Sigmoid colon (tissue), 7 donors: ENCODE results near the gene PAIP2B. TPM values are rescaled to one million over a fixed set of nuclear protein-coding genes. Genes with fewer than 3 reads are reported as not detected.

Experiments used
- DNase-seq: peaks from one replicate; pipeline ENCODE4 v3.0.0-alpha.2; 2019
- H3K27ac ChIP-seq, 4 donors: fragments of 200-600 bp; sonication (generic); one replicate each; pipeline ENCODE4 v1.5.1; 2016 to 2019; ENCODE audit warnings: mild to moderate bottlenecking in 1 of 4
- H3K27me3 ChIP-seq, 3 donors: fragments of 200-600 bp; sonication (generic); one replicate each; pipeline ENCODE4 v1.5.1; 2019; ENCODE audit warnings: mild to moderate bottlenecking in 1 of 3
- H3K36me3 ChIP-seq, 4 donors: fragments of 200-600 bp; sonication (generic); one replicate each; pipeline ENCODE4 v1.5.1; 2016 to 2019
- H3K4me1 ChIP-seq, 4 donors: fragments of 200-600 bp; sonication (generic); one replicate each; pipeline ENCODE4 v1.5.1; 2017 to 2019
- H3K4me3 ChIP-seq, 4 donors: fragments of 200-600 bp; sonication (generic); one replicate each; pipeline ENCODE4 v1.5.1; 2017 to 2019; ENCODE audit warnings: mild to moderate bottlenecking in 2 of 4, moderate library complexity in 1 of 4
- H3K9me3 ChIP-seq, 4 donors: fragments of 200-600 bp in 3 of 4; sonication (generic) in 3 of 4; one replicate each; pipeline versions ENCODE4 v1.5.1 to v1.6.1; 2013 to 2019
- CTCF ChIP-seq, 4 experiments: fragments of 450-650 bp in 3 of 4; fragments of 200-600 bp in 1 of 4; IDR thresholded peaks; one replicate each; pipeline ENCODE4 v1.5.1; 2016 to 2019; ENCODE audit warnings: antibody characterized with exemption in 4 of 4, mild to moderate bottlenecking in 3 of 4, moderate library complexity in 2 of 4
- EP300 ChIP-seq, 4 donors: sonication (generic); formaldehyde crosslinking; IDR thresholded peaks; one replicate each; pipeline ENCODE4 v1.6.1; 2017; ENCODE audit warnings: antibody characterized with exemption in 4 of 4
- POLR2A ChIP-seq, 2 donors: fragments of 450-650 bp; IDR thresholded peaks; one replicate each; pipeline ENCODE4 v1.6.1; 2016; ENCODE audit warnings: antibody characterized with exemption in 2 of 2, mild to moderate bottlenecking in 2 of 2, moderate library complexity in 2 of 2
- POLR2AphosphoS5 ChIP-seq, 4 donors: sonication (generic); formaldehyde crosslinking; IDR thresholded peaks; one replicate each; pipeline ENCODE4 v1.6.1; 2017; ENCODE audit warnings: antibody characterized with exemption in 4 of 4
- WGBS, 2 donors: extraction: QIAGEN DNeasy Blood & Tissue Kit; methylation state at CpG; one replicate each; pipeline ENCODE4 v1.1.7; 2013; 5-methylcytosine and 5-hydroxymethylcytosine counted together
- intact Hi-C: fragments of 100-400 bp; cut with DNase I; formaldehyde crosslinking; loops from one replicate; pipeline ENCODE4 v1.15.1; 2023
- polyA plus RNA-seq, 3 donors: library from polyadenylated mRNA; stranded (reverse); fragments of 200-250 nt; gene quantifications; one replicate each; pipeline ENCODE4 v1.2.3, GENCODE V29; 2013
- small RNA-seq, 3 donors: library from RNA; depleted of rRNA; stranded (forward); fragments of <200 nt; gene quantifications; one replicate each; pipeline ENCODE3, GENCODE V24; 2016
- total RNA-seq, 4 donors: library from RNA; depleted of rRNA; stranded (reverse); fragments of >200 nt; gene quantifications; one replicate each; pipeline ENCODE4 v1.1.0, GENCODE V29; 2016
- donor health status: healthy with polysubstance abuse.
- donor health status: Bipolar disorder and iron deficiency.
- donor health status: healthy.

The PAIP2B gene
- total and polyA plus RNA-seq, 7 donors = 1.2 to 13.2 (median 8.0) TPM

GRCh38 chr2:71143782-71144181, 83.1 kb downstream of the PAIP2B start:
- WGBS, 2 donors = 96 to 97% methylated on average over 3 of the region's 3 CpGs
- H3K27me3 ChIP-seq = no peaks in the 10 kb centered on the region
- TF ChIP-seq POLR2AphosphoS5 (IDR thresholded peaks at IDR 0.05) (no peak), EP300 (IDR thresholded peaks at IDR 0.05) (no peak)
- H3K9me3 ChIP-seq = no peaks in the 10 kb centered on the region
- intact Hi-C loops = no loop called here
- H3K36me3 ChIP-seq = peaks cover 20 to 100% (median 76%) of the 10 kb centered on the region in 4 donors
- no peak overlapping the region for H3K4me3 ChIP-seq
- no peak for DNase-seq
- H3K4me1 ChIP-seq = no peaks in the 10 kb centered on the region
- no peak overlapping the region for H3K27ac ChIP-seq

GRCh38 chr2:71136174-71136573, 90.7 kb downstream of the PAIP2B start:
- 87 to 93% methylated on average over 3 of the region's 3 CpGs for whole genome bisulfite sequencing, 2 donors
- peaks cover 0 to 15% (median 12%) of the 10 kb centered on the region in 4 donors for H3K4me1 ChIP-seq
- no peak for DNase-seq
- H3K27ac ChIP-seq = no peak overlapping the region
- H3K27me3 ChIP-seq = no peaks in the 10 kb centered on the region
- intact Hi-C loops = no loop called here
- H3K9me3 ChIP-seq = no peaks in the 10 kb centered on the region
- H3K36me3 ChIP-seq = peaks cover 22 to 79% (median 46%) of the 10 kb centered on the region in 4 donors
- no peak for TF ChIP-seq POLR2AphosphoS5 (IDR thresholded peaks at IDR 0.05)
- no peak for TF ChIP-seq EP300 (IDR thresholded peaks at IDR 0.05)
- no peak overlapping the region for H3K4me3 ChIP-seq

- intact Hi-C loops = loop anchor here (5.0 kb wide), 3 partner anchors 94 to 199 kb away; partner anchors contain the start of genes ANKRD53, PAIP2B and ZNF638
- no peak overlapping the region for H3K4me3 ChIP-seq
Measured at GRCh38 chr2:71133603-71134002, 93.3 kb downstream of the PAIP2B start.

More at GRCh38 chr2:71133603-71134002, 93.3 kb downstream of the PAIP2B start:
- Histone ChIP-seq H3K27me3 (no peaks in the 10 kb centered on the region), H3K36me3 (peaks cover 17 to 53% (median 30%) of the 10 kb centered on the region in 4 donors), H3K9me3 (no peaks in the 10 kb centered on the region), H3K27ac (no peak overlapping the region), H3K4me1 (peaks cover 0 to 26% (median 23%) of the 10 kb centered on the region in 4 donors)
- no peak for DNase-seq
- TF ChIP-seq POLR2AphosphoS5 (IDR thresholded peaks at IDR 0.05) = no peak
- no peak for TF ChIP-seq EP300 (IDR thresholded peaks at IDR 0.05)
- no peak for TF ChIP-seq CTCF (IDR thresholded peaks at IDR 0.05)
- no peak for TF ChIP-seq POLR2A (IDR thresholded peaks at IDR 0.05)

Small RNAs within 50 kb of the gene (small RNA-seq; reads per million reads assigned to genes)
- 0 reads per million in 3 donors for gene AC007881.1

Other genes with a start within 250 kb of the PAIP2B start
- 1 to 10 TPM in 2 of 4 donors, under 1 TPM in 2; 0.49 to 1.9 (median 0.87) TPM for gene ANKRD53, start 248.5 kb downstream of the PAIP2B start, total RNA-seq
- 1 to 10 TPM in 2 of 3 donors, not detected in 1; 1.0 to 1.2 TPM for gene ANKRD53, start 248.5 kb downstream of the PAIP2B start, polyA plus RNA-seq
- 10 to 100 TPM; 19.5 to 26.5 (median 22.8) TPM for gene TEX261, start 232.2 kb downstream of the PAIP2B start, total RNA-seq
- gene TEX261, start 232.2 kb downstream of the PAIP2B start, polyA plus RNA-seq = 10 to 100 TPM; 12.0 to 47.6 (median 16.8) TPM
- gene NAGK, start 158.5 kb downstream of the PAIP2B start, total RNA-seq = 10 to 100 TPM; 36.3 to 73.2 (median 64.2) TPM
- 10 to 100 TPM; 60.0 to 93.1 (median 86.5) TPM for gene NAGK, start 158.5 kb downstream of the PAIP2B start, polyA plus RNA-seq
- gene MCEE, start 96.9 kb downstream of the PAIP2B start, total RNA-seq = 10 to 100 TPM in 3 of 4 donors, 1 to 10 TPM in 1; 8.1 to 23.5 (median 15.5) TPM
- gene MCEE, start 96.9 kb downstream of the PAIP2B start, polyA plus RNA-seq = 10 to 100 TPM; 14.6 to 46.2 (median 43.2) TPM
- 10 to 100 TPM; 21.0 to 27.1 (median 24.0) TPM for gene MPHOSPH10, start 96.5 kb downstream of the PAIP2B start, total RNA-seq
- 10 to 100 TPM; 11.1 to 19.4 (median 15.0) TPM for gene MPHOSPH10, start 96.5 kb downstream of the PAIP2B start, polyA plus RNA-seq
- gene ZNF638, start 104.7 kb upstream of the PAIP2B start, total RNA-seq = 100 to 1,000 TPM; 161 to 184 (median 176) TPM
- gene ZNF638, start 104.7 kb upstream of the PAIP2B start, polyA plus RNA-seq = 10 to 100 TPM; 28.7 to 69.8 (median 43.8) TPM
- 10 to 100 TPM; 12.5 to 49.6 (median 13.7) TPM for gene DYSF, start 226.5 kb upstream of the PAIP2B start, total RNA-seq
- 1 to 10 TPM; 1.6 to 4.1 (median 2.4) TPM for gene DYSF, start 226.5 kb upstream of the PAIP2B start, polyA plus RNA-seq